Measurements from ENCODE around the gene ASB7. TPM values are rescaled to one million over a fixed set of nuclear protein-coding genes. Genes with fewer than 3 reads are reported as not detected.

ASB7 gene
- total RNA-seq, 1 donor from 2014 or later = 18.3 TPM

GRCh38 chr15:100592898-100593297, 9.5 kb upstream of the ASB7 start:
- H2AFZ ChIP-seq (replicated peaks) = no peak overlapping the region
- H3K9me3 ChIP-seq (ENCODE audit: low read depth) = peaks cover 17% of the 10 kb centered on the region
- no peaks in the 10 kb centered on the region for H3K4me1 ChIP-seq
- H3K9ac ChIP-seq = no peak overlapping the region
- H3K4me3 Mint-ChIP-seq = no peak overlapping the region
- no peaks in the 10 kb centered on the region for H3F3A ChIP-seq (ENCODE audit: low read depth)
- no peaks in the 10 kb centered on the region for H3K4me1 Mint-ChIP-seq
- no peaks in the 10 kb centered on the region for H3K36me3 ChIP-seq
- TF ChIP-seq EZH2 (IDR thresholded peaks at IDR 0.05) = no peak
- no peak for TF ChIP-seq EZH2phosphoT487 (IDR thresholded peaks at IDR 0.05)
- TF ChIP-seq CTCF (IDR thresholded peaks at IDR 0.05) = no peak
- no peak for DNase-seq (ENCODE audit: low spot score)
- H3K27ac ChIP-seq = no peak overlapping the region
- no peaks in the 10 kb centered on the region for H3K27me3 ChIP-seq
- H3K4me2 ChIP-seq = no peak overlapping the region
- H3K27ac Mint-ChIP-seq = no peak overlapping the region
- peaks cover 8% of the 10 kb centered on the region for H3K36me3 Mint-ChIP-seq
- H3K79me2 ChIP-seq (ENCODE audit: low read depth) = peaks cover 35% of the 10 kb centered on the region
- H4K20me1 ChIP-seq (ENCODE audit: low read depth) = no peaks in the 10 kb centered on the region
- no peak overlapping the region for H3K4me3 ChIP-seq
- peaks cover 33% of the 10 kb centered on the region for H3K9me3 Mint-ChIP-seq
- no peaks in the 10 kb centered on the region for H3K27me3 Mint-ChIP-seq (ENCODE audit: insufficient read depth, low read depth)

GRCh38 chr15:100593431-100593830, 9.0 kb upstream of the ASB7 start:
- no peak overlapping the region for H3K27ac ChIP-seq
- TF ChIP-seq EZH2phosphoT487 (IDR thresholded peaks at IDR 0.05) = no peak
- Mint-ChIP-seq H3K4me1 (no peaks in the 10 kb centered on the region), H3K4me3 (no peak overlapping the region), H3K36me3 (peaks cover 8% of the 10 kb centered on the region), H3K27ac (no peak overlapping the region), H3K27me3 (ENCODE audit: insufficient read depth, low read depth) (no peaks in the 10 kb centered on the region), H3K9me3 (peaks cover 29% of the 10 kb centered on the region)
- H3K4me1 ChIP-seq = no peaks in the 10 kb centered on the region
- H3F3A ChIP-seq (ENCODE audit: low read depth) = no peaks in the 10 kb centered on the region
- H3K79me2 ChIP-seq (ENCODE audit: low read depth) = peaks cover 37% of the 10 kb centered on the region
- no peak overlapping the region for H2AFZ ChIP-seq (replicated peaks)
- H3K9me3 ChIP-seq (ENCODE audit: low read depth) = peaks cover 12% of the 10 kb centered on the region
- H3K9ac ChIP-seq = no peak overlapping the region
- no peaks in the 10 kb centered on the region for H4K20me1 ChIP-seq (ENCODE audit: low read depth)
- no peak for DNase-seq (ENCODE audit: low spot score)
- no peak overlapping the region for H3K4me3 ChIP-seq
- H3K27me3 ChIP-seq = no peaks in the 10 kb centered on the region
- H3K4me2 ChIP-seq = no peak overlapping the region
- no peaks in the 10 kb centered on the region for H3K36me3 ChIP-seq

- Mint-ChIP-seq H3K4me1 (no peaks in the 10 kb centered on the region), H3K9me3 (peaks cover 10% of the 10 kb centered on the region), H3K36me3 (peaks cover 8% of the 10 kb centered on the region), H3K4me3 (no peak overlapping the region), H3K27me3 (ENCODE audit: insufficient read depth, low read depth) (no peaks in the 10 kb centered on the region), H3K27ac (no peak overlapping the region)
- H3K36me3 ChIP-seq = no peaks in the 10 kb centered on the region
- H3K4me1 ChIP-seq = peaks cover 3% of the 10 kb centered on the region
- H2AFZ ChIP-seq (replicated peaks) = no peak overlapping the region
- peaks cover 62% of the 10 kb centered on the region for H3K79me2 ChIP-seq (ENCODE audit: low read depth)
- no peaks in the 10 kb centered on the region for H3K9me3 ChIP-seq (ENCODE audit: low read depth)
- no peaks in the 10 kb centered on the region for H3F3A ChIP-seq (ENCODE audit: low read depth)
- H4K20me1 ChIP-seq (ENCODE audit: low read depth) = no peaks in the 10 kb centered on the region
- no peaks in the 10 kb centered on the region for H3K27me3 ChIP-seq
- no peak overlapping the region for H3K4me2 ChIP-seq
- no peak for TF ChIP-seq CTCF (IDR thresholded peaks at IDR 0.05)
- no peak for TF ChIP-seq EZH2phosphoT487 (IDR thresholded peaks at IDR 0.05)
- no peak for TF ChIP-seq EZH2 (IDR thresholded peaks at IDR 0.05)
- no peak overlapping the region for H3K9ac ChIP-seq
- H3K4me3 ChIP-seq = no peak overlapping the region
- no peak for DNase-seq (ENCODE audit: low spot score)
- no peak overlapping the region for H3K27ac ChIP-seq
Measured at GRCh38 chr15:100595964-100596363, 6.4 kb upstream of the ASB7 start.

- Mint-ChIP-seq H3K27ac (no peak overlapping the region), H3K36me3 (peaks cover 5% of the 10 kb centered on the region), H3K27me3 (ENCODE audit: insufficient read depth, low read depth) (no peaks in the 10 kb centered on the region), H3K4me1 (no peaks in the 10 kb centered on the region), H3K4me3 (peak overlapping the region; percentile 19), H3K9me3 (peaks cover 4% of the 10 kb centered on the region)
- Histone ChIP-seq H3K9me3 (ENCODE audit: low read depth) (no peaks in the 10 kb centered on the region), H3K9ac (no peak overlapping the region), H3F3A (ENCODE audit: low read depth) (peaks cover 3% of the 10 kb centered on the region), H3K4me1 (peaks cover 4% of the 10 kb centered on the region), H3K4me3 (no peak overlapping the region), H2AFZ (replicated peaks) (no peak overlapping the region), H3K79me2 (ENCODE audit: low read depth) (peaks cover 70% of the 10 kb centered on the region), H3K4me2 (no peak overlapping the region), H3K36me3 (no peaks in the 10 kb centered on the region), H3K27ac (no peak overlapping the region), H4K20me1 (ENCODE audit: low read depth) (no peaks in the 10 kb centered on the region), H3K27me3 (no peaks in the 10 kb centered on the region)
- TF ChIP-seq CTCF (IDR thresholded peaks at IDR 0.05) (no peak), EZH2phosphoT487 (IDR thresholded peaks at IDR 0.05) (no peak), EZH2 (IDR thresholded peaks at IDR 0.05) (no peak)
- DNase-seq (ENCODE audit: low spot score) = no peak
Measured at GRCh38 chr15:100596792-100597191, 5.6 kb upstream of the ASB7 start.
